ENCODE results near the gene NPFF. TPM values are rescaled to one million over a fixed set of nuclear protein-coding genes. Genes with fewer than 3 reads are reported as not detected.

NPFF gene
- total and polyA plus RNA-seq, 2 donors (not counting 1 experiment from before 2014, with no cell fraction given) = not detected

GRCh38 chr12:53496752-53497032, 10.6 kb downstream of the NPFF start:
- no peak overlapping the region for H3K9ac ChIP-seq (ENCODE audit: insufficient read depth, low read length)
- H3K9me3 ChIP-seq (ENCODE audit: control insufficient read depth, insufficient read depth, low read depth, low read length) = no peaks in the 10 kb centered on the region
- peak overlapping the region; percentile 51 for H3K4me2 ChIP-seq (ENCODE audit: extremely low read depth, insufficient read depth, low read length)
- H3K36me3 ChIP-seq (ENCODE audit: control insufficient read depth, insufficient read depth, low read length) = peaks cover 4% of the 10 kb centered on the region
- no peaks in the 10 kb centered on the region for H4K20me1 ChIP-seq (ENCODE audit: control insufficient read depth, extremely low read depth, insufficient read depth, low read length)
- no peak overlapping the region for H2AFZ ChIP-seq (ENCODE audit: low read length)
- no peaks in the 10 kb centered on the region for H3K27me3 ChIP-seq (ENCODE audit: control insufficient read depth, insufficient read depth, low read length)
- no peak for DNase-seq (ENCODE audit: low read depth in 2 of 2)
- TF ChIP-seq EZH2 (IDR thresholded peaks at IDR 0.05; ENCODE audit: low read length, missing control alignments) (no peak), CTCF (conservative IDR thresholded peaks at IDR 0.05 in 1 of 2, IDR thresholded peaks at IDR 0.05 in 1 of 2; ENCODE audit: low read depth in 1 of 2, low read length in 2 of 2) (no peak)
- no peak overlapping the region for H3K27ac ChIP-seq (ENCODE audit: insufficient read depth, low read length)
- peaks cover 36% of the 10 kb centered on the region for H3K79me2 ChIP-seq (ENCODE audit: control insufficient read depth, insufficient read depth, low read length)
- H3K4me1 ChIP-seq (ENCODE audit: control insufficient read depth, extremely low read depth, insufficient read depth, low read length) = peaks cover 30% of the 10 kb centered on the region
- H3K4me3 ChIP-seq (replicated peaks in 1 of 4; ENCODE audit: control extremely low read depth in 1 of 4, insufficient read depth in 1 of 4, low read depth in 3 of 4, low read length in 4 of 4) = peak overlapping the region in 2 of 4 experiments; percentile 38 to 57

DNA sequence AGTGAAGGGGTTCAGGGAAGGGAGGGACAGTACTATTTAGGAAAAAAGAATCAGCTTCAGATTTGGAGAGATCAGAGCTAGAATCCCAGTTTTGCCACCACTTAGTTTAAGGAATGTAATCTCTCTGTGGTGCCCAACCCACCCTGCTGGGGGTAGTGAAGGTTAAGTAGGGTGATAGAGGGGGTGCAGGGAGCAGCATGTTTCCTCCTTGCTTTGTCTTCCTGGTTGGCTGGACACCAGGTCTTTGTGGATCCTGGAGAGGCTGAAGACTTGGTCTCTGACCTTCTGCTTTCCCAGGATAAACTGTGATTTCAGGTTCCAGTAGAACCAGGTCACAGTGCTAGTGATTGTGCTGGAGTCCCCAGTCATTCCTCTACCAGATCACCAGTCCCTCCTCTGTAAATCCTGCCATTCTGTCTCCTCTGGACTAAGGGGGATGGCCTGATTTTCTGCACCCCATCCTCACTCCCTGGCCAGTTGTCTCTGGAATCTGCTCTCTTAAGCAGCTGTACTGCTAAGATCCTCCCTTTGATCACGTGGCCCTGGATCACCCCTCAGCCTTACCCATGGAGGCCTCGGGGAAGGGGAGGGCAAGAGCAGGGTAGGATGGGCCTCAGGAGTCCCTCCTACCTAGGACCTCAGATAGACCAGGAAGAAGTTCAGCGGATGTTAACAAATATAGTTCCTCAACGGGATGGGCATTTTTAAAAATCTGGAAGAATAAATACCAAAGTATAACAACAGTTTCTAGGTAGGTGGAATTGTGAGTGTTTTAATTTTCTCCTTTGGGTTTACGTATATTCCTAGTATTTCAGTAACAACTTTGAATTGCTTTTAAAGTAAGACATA, 11.2 kb downstream of the NPFF start:
- Histone ChIP-seq H3K27ac (ENCODE audit: insufficient read depth, low read length) (peak overlapping the region; percentile 29), H3K4me3 (replicated peaks in 1 of 4; ENCODE audit: control extremely low read depth in 1 of 4, insufficient read depth in 1 of 4, low read depth in 3 of 4, low read length in 4 of 4) (peak overlapping the region in 2 of 4 experiments; percentile 38 to 57), H3K4me1 (ENCODE audit: control insufficient read depth, extremely low read depth, insufficient read depth, low read length) (peaks cover 27% of the 10 kb centered on the region), H3K36me3 (ENCODE audit: control insufficient read depth, insufficient read depth, low read length) (peaks cover 4% of the 10 kb centered on the region), H3K79me2 (ENCODE audit: control insufficient read depth, insufficient read depth, low read length) (peaks cover 34% of the 10 kb centered on the region), H3K4me2 (ENCODE audit: extremely low read depth, insufficient read depth, low read length) (peak overlapping the region; percentile 51), H3K9me3 (ENCODE audit: control insufficient read depth, insufficient read depth, low read depth, low read length) (no peaks in the 10 kb centered on the region), H3K9ac (ENCODE audit: insufficient read depth, low read length) (no peak overlapping the region), H2AFZ (ENCODE audit: low read length) (no peak overlapping the region), H3K27me3 (ENCODE audit: control insufficient read depth, insufficient read depth, low read length) (no peaks in the 10 kb centered on the region), H4K20me1 (ENCODE audit: control insufficient read depth, extremely low read depth, insufficient read depth, low read length) (no peaks in the 10 kb centered on the region)
- DNase-seq (ENCODE audit: low read depth in 2 of 2) = peak; percentile 46 to 88
- TF ChIP-seq EZH2 (IDR thresholded peaks at IDR 0.05; ENCODE audit: low read length, missing control alignments) = no peak
- no peak for TF ChIP-seq CTCF (conservative IDR thresholded peaks at IDR 0.05 in 1 of 2, IDR thresholded peaks at IDR 0.05 in 1 of 2; ENCODE audit: low read depth in 1 of 2, low read length in 2 of 2)

- Histone ChIP-seq H3K27me3 (ENCODE audit: control insufficient read depth, insufficient read depth, low read length) (no peaks in the 10 kb centered on the region), H3K79me2 (ENCODE audit: control insufficient read depth, insufficient read depth, low read length) (peaks cover 33% of the 10 kb centered on the region), H4K20me1 (ENCODE audit: control insufficient read depth, extremely low read depth, insufficient read depth, low read length) (no peaks in the 10 kb centered on the region), H3K4me1 (ENCODE audit: control insufficient read depth, extremely low read depth, insufficient read depth, low read length) (peaks cover 23% of the 10 kb centered on the region), H3K36me3 (ENCODE audit: control insufficient read depth, insufficient read depth, low read length) (peaks cover 4% of the 10 kb centered on the region), H3K4me3 (replicated peaks in 1 of 4; ENCODE audit: control extremely low read depth in 1 of 4, insufficient read depth in 1 of 4, low read depth in 3 of 4, low read length in 4 of 4) (peak overlapping the region in 2 of 4 experiments; percentile 51 to 58), H3K4me2 (ENCODE audit: extremely low read depth, insufficient read depth, low read length) (peak overlapping the region; percentile 83), H2AFZ (ENCODE audit: low read length) (no peak overlapping the region), H3K9me3 (ENCODE audit: control insufficient read depth, insufficient read depth, low read depth, low read length) (no peaks in the 10 kb centered on the region), H3K9ac (ENCODE audit: insufficient read depth, low read length) (no peak overlapping the region), H3K27ac (ENCODE audit: insufficient read depth, low read length) (peak overlapping the region; percentile 71)
- DNase-seq (ENCODE audit: low read depth in 2 of 2) = no peak
- TF ChIP-seq CTCF (conservative IDR thresholded peaks at IDR 0.05 in 1 of 2, IDR thresholded peaks at IDR 0.05 in 1 of 2; ENCODE audit: low read depth in 1 of 2, low read length in 2 of 2) = no peak
- no peak for TF ChIP-seq EZH2 (IDR thresholded peaks at IDR 0.05; ENCODE audit: low read length, missing control alignments)
These were observed 13.5 kb downstream of the NPFF start for GRCh38 chr12:53493610-53494391.

Data from fibroblast of lung (primary cell).